ENCODE measurements around the gene STK24. TPM values are rescaled to one million over a fixed set of nuclear protein-coding genes. Genes with fewer than 3 reads are reported as not detected.
A peak's percentile ranks its signal among the peaks of the same experiment; 100 is the strongest.

Gene STK24
- polyA plus RNA-seq, 3 donors: 14.2 to 59.8 (median 28.9) TPM

DNA sequence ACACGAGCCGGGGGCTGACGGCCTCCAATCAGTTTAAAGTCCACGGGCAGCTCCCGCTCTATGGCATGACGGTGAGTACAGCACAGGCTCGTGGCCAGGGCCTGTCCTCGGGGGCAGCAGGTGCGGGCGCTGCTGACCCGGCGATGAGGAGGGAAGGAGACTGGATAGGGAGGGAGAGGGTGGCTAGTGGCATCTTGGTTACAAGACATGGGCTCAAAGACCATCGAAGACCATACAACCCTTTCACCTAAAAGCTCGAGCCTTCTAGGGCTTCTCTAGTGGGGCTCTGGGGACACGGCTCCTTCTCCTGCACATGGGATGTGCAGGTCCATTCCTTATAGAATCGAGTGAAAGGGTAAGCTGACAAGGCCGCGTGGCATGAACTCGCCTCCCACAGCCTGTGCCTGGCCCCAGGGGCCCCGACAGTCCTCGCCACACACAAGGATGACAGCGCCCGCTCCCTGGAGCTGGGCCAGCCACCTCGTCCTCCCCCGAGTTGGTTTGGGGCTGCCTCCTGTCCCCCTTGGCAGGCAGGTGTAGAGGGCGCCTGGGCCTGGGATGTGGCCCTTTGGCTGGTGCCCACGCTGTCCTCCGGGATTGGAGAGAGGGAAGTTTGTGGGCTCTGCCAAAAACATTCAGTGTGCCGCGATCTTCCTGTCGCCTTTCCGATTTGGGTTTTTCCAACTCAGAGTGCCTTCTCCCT, 137.6 kb downstream of the STK24 start:
- no peaks in the 10 kb centered on the region for H3K36me3 Mint-ChIP-seq
- Histone ChIP-seq H3K4me3 (replicated peaks in 1 of 3; ENCODE audit: low read depth in 2 of 3, low read length in 3 of 3) (no peak overlapping the region), H4K20me1 (ENCODE audit: insufficient read depth, low read length) (no peaks in the 10 kb centered on the region), H3K4me1 (ENCODE audit: control insufficient read depth in 1 of 2, insufficient read depth in 2 of 2, low read length in 2 of 2) (no peaks in the 10 kb centered on the region), H2AFZ (ENCODE audit: insufficient read depth, low read depth, low read length, poor library complexity, severe bottlenecking) (no peak overlapping the region), H3K27ac (ENCODE audit: low read depth in 1 of 2, low read length in 2 of 2) (no peak overlapping the region), H3K36me3 (replicated peaks in 1 of 2; ENCODE audit: control insufficient read depth in 1 of 2, insufficient read depth in 2 of 2, low read length in 2 of 2) (no peaks in the 10 kb centered on the region), H3K9ac (ENCODE audit: insufficient read depth, low read length, poor library complexity, severe bottlenecking) (no peak overlapping the region), H3K9me3 (replicated peaks in 1 of 2; ENCODE audit: control insufficient read depth in 1 of 2, insufficient read depth in 1 of 2, low read length in 2 of 2) (no peaks in the 10 kb centered on the region), H3K79me2 (ENCODE audit: insufficient read depth, low read length) (no peaks in the 10 kb centered on the region), H3K4me2 (replicated peaks; ENCODE audit: extremely low read depth, low read length, poor library complexity, severe bottlenecking) (no peak overlapping the region), H3K27me3 (ENCODE audit: control insufficient read depth in 2 of 2, insufficient read depth in 2 of 2, low read length in 2 of 2) (no peaks in the 10 kb centered on the region)
- H3K27me3 Mint-ChIP-seq (ENCODE audit: low read depth in 3 of 3): peaks cover 0 to 3% (median 3%) of the 10 kb centered on the region in 3 donors
- TF ChIP-seq, protein P1, sequence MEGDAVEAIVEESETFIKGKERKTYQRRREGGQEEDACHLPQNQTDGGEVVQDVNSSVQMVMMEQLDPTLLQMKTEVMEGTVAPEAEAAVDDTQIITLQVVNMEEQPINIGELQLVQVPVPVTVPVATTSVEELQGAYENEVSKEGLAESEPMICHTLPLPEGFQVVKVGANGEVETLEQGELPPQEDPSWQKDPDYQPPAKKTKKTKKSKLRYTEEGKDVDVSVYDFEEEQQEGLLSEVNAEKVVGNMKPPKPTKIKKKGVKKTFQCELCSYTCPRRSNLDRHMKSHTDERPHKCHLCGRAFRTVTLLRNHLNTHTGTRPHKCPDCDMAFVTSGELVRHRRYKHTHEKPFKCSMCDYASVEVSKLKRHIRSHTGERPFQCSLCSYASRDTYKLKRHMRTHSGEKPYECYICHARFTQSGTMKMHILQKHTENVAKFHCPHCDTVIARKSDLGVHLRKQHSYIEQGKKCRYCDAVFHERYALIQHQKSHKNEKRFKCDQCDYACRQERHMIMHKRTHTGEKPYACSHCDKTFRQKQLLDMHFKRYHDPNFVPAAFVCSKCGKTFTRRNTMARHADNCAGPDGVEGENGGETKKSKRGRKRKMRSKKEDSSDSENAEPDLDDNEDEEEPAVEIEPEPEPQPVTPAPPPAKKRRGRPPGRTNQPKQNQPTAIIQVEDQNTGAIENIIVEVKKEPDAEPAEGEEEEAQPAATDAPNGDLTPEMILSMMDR (IDR thresholded peaks at IDR 0.05): no peak
- H3K4me1 Mint-ChIP-seq: no peaks in the 10 kb centered on the region
- H3K9me3 Mint-ChIP-seq: no peaks in the 10 kb centered on the region
- WGBS (ENCODE audit: insufficient coverage): 95% methylated on average over 23 of the region's 32 CpGs
- DNase-seq: no peak
- H3K27ac Mint-ChIP-seq: peak overlapping the region in 1 of 7 donors; percentile 48
- H3K4me3 Mint-ChIP-seq: no peak overlapping the region
- intact Hi-C loops (cut with micrococcal nuclease): no loop called here

DNA sequence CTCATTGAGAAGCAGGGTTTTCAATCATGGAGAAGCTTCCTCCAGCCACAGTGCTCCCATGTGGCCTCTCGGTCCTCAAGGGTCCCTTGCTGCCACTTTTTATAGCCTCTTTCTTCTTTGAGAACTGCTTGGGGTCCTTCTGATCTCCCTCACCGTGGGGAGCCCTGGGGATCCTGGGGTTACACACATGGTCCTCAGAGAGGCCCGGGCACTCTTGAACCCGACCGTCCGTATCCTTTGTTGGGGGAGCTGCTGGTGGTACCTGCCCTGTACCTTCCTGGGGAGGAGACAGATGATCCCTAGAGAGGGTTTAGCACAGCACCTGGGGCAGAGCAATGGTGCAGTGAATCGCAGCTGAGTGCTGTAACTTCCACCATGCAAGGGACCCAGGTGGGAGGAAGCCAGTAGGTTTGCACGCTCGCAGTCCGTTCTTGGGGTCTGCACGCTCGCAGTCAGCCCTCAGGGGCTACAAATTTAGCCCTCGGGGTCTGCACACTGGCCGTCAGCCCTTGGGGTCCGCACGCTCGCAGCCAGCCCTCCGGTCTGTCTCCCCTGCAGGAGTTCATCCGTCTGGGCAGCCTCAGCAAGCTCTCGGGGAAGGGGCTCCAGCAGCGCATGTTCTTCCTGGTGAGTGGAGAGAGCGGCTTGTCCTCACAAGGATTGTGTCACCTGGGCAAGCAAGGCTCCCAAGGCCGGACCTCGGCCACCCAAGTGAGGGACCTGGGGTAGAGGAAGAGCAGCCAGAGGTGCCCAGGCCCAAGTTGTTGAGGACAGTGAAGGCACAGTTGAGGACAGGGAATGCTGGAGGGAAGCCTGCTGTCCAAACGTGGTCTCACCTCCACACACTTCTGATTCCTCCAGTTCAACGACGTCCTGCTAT, 138.4 kb downstream of the STK24 start:
- peak overlapping the region in 1 of 7 donors; percentile 48 for H3K27ac Mint-ChIP-seq
- H2AFZ ChIP-seq (ENCODE audit: insufficient read depth, low read depth, low read length, poor library complexity, severe bottlenecking): no peak overlapping the region
- TF ChIP-seq, protein P1 (IDR thresholded peaks at IDR 0.05): no peak
- intact Hi-C loops (cut with micrococcal nuclease): no loop called here
- H3K36me3 Mint-ChIP-seq: no peaks in the 10 kb centered on the region
- H3K9me3 ChIP-seq (replicated peaks in 1 of 2; ENCODE audit: control insufficient read depth in 1 of 2, insufficient read depth in 1 of 2, low read length in 2 of 2): no peaks in the 10 kb centered on the region
- 98% methylated on average over 20 of the region's 27 CpGs for WGBS (ENCODE audit: insufficient coverage)
- no peak overlapping the region for H3K9ac ChIP-seq (ENCODE audit: insufficient read depth, low read length, poor library complexity, severe bottlenecking)
- H3K4me1 ChIP-seq (ENCODE audit: control insufficient read depth in 1 of 2, insufficient read depth in 2 of 2, low read length in 2 of 2): no peaks in the 10 kb centered on the region
- H3K4me2 ChIP-seq (replicated peaks; ENCODE audit: extremely low read depth, low read length, poor library complexity, severe bottlenecking): no peak overlapping the region
- H4K20me1 ChIP-seq (ENCODE audit: insufficient read depth, low read length): no peaks in the 10 kb centered on the region
- DNase-seq: no peak
- no peak overlapping the region for H3K4me3 ChIP-seq (replicated peaks in 1 of 3; ENCODE audit: low read depth in 2 of 3, low read length in 3 of 3)
- no peaks in the 10 kb centered on the region for H3K4me1 Mint-ChIP-seq
- H3K27me3 Mint-ChIP-seq (ENCODE audit: low read depth in 3 of 3): peaks cover 0 to 6% (median 2%) of the 10 kb centered on the region in 3 donors
- no peak overlapping the region for H3K4me3 Mint-ChIP-seq
- H3K27ac ChIP-seq (ENCODE audit: low read depth in 1 of 2, low read length in 2 of 2): no peak overlapping the region
- no peaks in the 10 kb centered on the region for H3K36me3 ChIP-seq (replicated peaks in 1 of 2; ENCODE audit: control insufficient read depth in 1 of 2, insufficient read depth in 2 of 2, low read length in 2 of 2)
- no peaks in the 10 kb centered on the region for H3K27me3 ChIP-seq (ENCODE audit: control insufficient read depth in 2 of 2, insufficient read depth in 2 of 2, low read length in 2 of 2)
- no peaks in the 10 kb centered on the region for H3K9me3 Mint-ChIP-seq
- H3K79me2 ChIP-seq (ENCODE audit: insufficient read depth, low read length): no peaks in the 10 kb centered on the region
